Measurements from ENCODE around the gene KRT79.

DNA sequence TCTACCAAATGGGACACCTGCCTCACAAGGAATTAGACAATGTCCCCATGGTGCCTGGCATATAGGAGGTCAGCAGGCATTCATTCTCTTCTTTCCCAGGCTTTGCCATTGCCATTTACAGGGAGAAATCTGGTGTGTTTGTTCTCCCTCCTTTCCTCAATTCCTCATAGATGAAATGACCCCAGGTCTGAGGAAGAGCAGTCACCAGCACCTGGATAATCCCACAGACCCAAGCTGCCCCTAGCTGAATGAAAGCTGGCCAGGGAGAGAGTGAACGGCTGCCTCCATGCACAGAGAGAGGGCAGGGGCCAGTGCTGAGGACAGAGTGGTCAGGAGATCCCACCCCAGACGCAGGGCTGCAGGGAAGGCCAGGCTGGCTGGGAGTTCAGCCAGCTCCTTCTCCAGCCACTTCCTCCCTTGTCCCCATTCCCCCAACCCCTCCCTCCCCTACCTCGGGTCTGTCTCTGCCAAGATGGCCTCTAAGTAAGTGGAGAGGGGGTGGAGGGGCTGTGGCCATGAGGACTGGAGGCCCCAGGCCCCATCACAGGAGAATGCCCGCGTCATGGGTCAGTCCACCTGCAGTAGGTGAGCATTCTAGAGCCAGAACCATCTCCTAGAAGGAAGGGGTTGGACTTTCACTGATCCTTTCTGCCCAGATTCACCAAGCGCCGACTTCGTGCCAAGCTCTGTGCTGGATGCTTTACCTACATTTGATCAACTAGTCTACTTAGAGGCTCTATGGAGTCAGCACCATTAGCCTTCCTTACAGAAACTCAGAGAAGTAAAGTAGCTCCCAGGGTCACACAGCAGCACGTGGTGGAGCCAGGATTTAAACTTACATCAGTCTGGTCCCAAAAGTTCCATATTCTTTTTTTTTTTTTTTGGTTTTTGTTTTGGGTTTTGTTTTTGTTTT lies 18.2 kb downstream of the KRT79 start:
- TF ChIP-seq SETDB1 (IDR thresholded peaks at IDR 0.05; ENCODE audit: low read length) (no peak), JUN (IDR thresholded peaks at IDR 0.05; ENCODE audit: borderline replicate concordance, low read depth, low read length) (no peak), JUN (CRISPR knock-in tag; IDR thresholded peaks at IDR 0.05; ENCODE audit: borderline replicate concordance) (no peak), PHB2 (IDR thresholded peaks at IDR 0.05; ENCODE audit: low read depth) (no peak), POLR2A (conservative IDR thresholded peaks at IDR 0.05) (no peak), ZKSCAN1 (IDR thresholded peaks at IDR 0.05; ENCODE audit: low read depth, low read length) (no peak)
- TF ChIP-seq, protein P1, sequence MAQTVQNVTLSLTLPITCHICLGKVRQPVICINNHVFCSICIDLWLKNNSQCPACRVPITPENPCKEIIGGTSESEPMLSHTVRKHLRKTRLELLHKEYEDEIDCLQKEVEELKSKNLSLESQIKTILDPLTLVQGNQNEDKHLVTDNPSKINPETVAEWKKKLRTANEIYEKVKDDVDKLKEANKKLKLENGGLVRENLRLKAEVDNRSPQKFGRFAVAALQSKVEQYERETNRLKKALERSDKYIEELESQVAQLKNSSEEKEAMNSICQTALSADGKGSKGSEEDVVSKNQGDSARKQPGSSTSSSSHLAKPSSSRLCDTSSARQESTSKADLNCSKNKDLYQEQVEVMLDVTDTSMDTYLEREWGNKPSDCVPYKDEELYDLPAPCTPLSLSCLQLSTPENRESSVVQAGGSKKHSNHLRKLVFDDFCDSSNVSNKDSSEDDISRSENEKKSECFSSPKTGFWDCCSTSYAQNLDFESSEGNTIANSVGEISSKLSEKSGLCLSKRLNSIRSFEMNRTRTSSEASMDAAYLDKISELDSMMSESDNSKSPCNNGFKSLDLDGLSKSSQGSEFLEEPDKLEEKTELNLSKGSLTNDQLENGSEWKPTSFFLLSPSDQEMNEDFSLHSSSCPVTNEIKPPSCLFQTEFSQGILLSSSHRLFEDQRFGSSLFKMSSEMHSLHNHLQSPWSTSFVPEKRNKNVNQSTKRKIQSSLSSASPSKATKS (CRISPR knock-in tag; IDR thresholded peaks at IDR 0.05) = no peak
- TF ChIP-seq, protein P2, sequence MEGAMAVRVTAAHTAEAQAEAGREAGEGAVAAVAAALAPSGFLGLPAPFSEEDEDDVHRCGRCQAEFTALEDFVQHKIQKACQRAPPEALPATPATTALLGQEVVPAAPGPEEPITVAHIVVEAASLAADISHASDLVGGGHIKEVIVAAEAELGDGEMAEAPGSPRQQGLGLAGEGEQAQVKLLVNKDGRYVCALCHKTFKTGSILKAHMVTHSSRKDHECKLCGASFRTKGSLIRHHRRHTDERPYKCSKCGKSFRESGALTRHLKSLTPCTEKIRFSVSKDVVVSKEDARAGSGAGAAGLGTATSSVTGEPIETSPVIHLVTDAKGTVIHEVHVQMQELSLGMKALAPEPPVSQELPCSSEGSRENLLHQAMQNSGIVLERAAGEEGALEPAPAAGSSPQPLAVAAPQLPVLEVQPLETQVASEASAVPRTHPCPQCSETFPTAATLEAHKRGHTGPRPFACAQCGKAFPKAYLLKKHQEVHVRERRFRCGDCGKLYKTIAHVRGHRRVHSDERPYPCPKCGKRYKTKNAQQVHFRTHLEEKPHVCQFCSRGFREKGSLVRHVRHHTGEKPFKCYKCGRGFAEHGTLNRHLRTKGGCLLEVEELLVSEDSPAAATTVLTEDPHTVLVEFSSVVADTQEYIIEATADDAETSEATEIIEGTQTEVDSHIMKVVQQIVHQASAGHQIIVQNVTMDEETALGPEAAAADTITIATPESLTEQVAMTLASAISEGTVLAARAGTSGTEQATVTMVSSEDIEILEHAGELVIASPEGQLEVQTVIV (CRISPR knock-in tag; IDR thresholded peaks at IDR 0.05; ENCODE audit: borderline replicate concordance) = no peak

Data from K562 (cell line).